HEK293 (cell line): ENCODE data around the gene RABEPK.

Experiments used
- GLIS1 ChIP-seq: fragments of 450-650 bp; formaldehyde crosslinking; IDR thresholded peaks from 2 replicates; pipeline ENCODE4 v1.5.1; 2016; ENCODE audit warnings: missing biosample characterization, missing genetic modification characterization
- MZF1 ChIP-seq: fragments of 450-650 bp; formaldehyde crosslinking; IDR thresholded peaks from 2 replicates; pipeline ENCODE4 v1.5.1; 2017; ENCODE audit warnings: missing biosample characterization, missing genetic modification characterization, borderline replicate concordance
- OVOL3 ChIP-seq: fragments of 450-650 bp; formaldehyde crosslinking; IDR thresholded peaks from 2 replicates; pipeline ENCODE4 v1.5.1; 2016; ENCODE audit warnings: missing biosample characterization, missing genetic modification characterization
- PATZ1 ChIP-seq: fragments of 450-650 bp; formaldehyde crosslinking; IDR thresholded peaks from 2 replicates; pipeline ENCODE4 v1.5.1; 2016; ENCODE audit warnings: missing biosample characterization, missing genetic modification characterization
- PBX3 ChIP-seq: sonication (generic); formaldehyde crosslinking; IDR thresholded peaks from 2 replicates; pipeline ENCODE4 v1.8.1; 2022; ENCODE audit warnings: mild to moderate bottlenecking, moderate library complexity, missing genetic modification reagents
- SCRT1 ChIP-seq: fragments of 450-650 bp; formaldehyde crosslinking; IDR thresholded peaks from 2 replicates; pipeline ENCODE4 v1.5.1; 2016; ENCODE audit warnings: missing biosample characterization, missing genetic modification characterization, borderline replicate concordance
- SP3 ChIP-seq: fragments of 450-650 bp; formaldehyde crosslinking; IDR thresholded peaks from 2 replicates; pipeline ENCODE4 v1.5.1; 2016; ENCODE audit warnings: missing biosample characterization, missing genetic modification characterization
- ZBTB11 ChIP-seq: fragments of 450-650 bp; formaldehyde crosslinking; conservative IDR thresholded peaks from 2 replicates; pipeline ENCODE4 v1.5.1; 2016; ENCODE audit warnings: low read depth, missing biosample characterization, missing genetic modification characterization
- ZBTB17 ChIP-seq: fragments of 450-650 bp; formaldehyde crosslinking; IDR thresholded peaks from 2 replicates; pipeline ENCODE4 v1.5.1; 2016; ENCODE audit warnings: missing biosample characterization, missing genetic modification characterization
- ZBTB8A ChIP-seq: fragments of 450-650 bp; formaldehyde crosslinking; IDR thresholded peaks from 2 replicates; pipeline ENCODE4 v1.5.1; 2016; ENCODE audit warnings: missing biosample characterization, missing genetic modification characterization
- ZFHX2 ChIP-seq: fragments of 450-650 bp; formaldehyde crosslinking; conservative IDR thresholded peaks from 2 replicates; pipeline ENCODE4 v1.5.1; 2016; ENCODE audit warnings: missing biosample characterization, missing genetic modification characterization
- ZNF132 ChIP-seq: fragments of 450-650 bp; formaldehyde crosslinking; IDR thresholded peaks from 2 replicates; pipeline ENCODE4 v1.5.1; 2017; ENCODE audit warnings: missing biosample characterization, missing genetic modification characterization, borderline replicate concordance
- ZNF16 ChIP-seq: fragments of 450-650 bp; formaldehyde crosslinking; IDR thresholded peaks from 2 replicates; pipeline ENCODE4 v1.5.1; 2016; ENCODE audit warnings: low read depth, missing biosample characterization, missing genetic modification characterization
- ZNF19 ChIP-seq: fragments of 450-650 bp; formaldehyde crosslinking; IDR thresholded peaks from 2 replicates; pipeline ENCODE4; 2016; ENCODE audit warnings: missing biosample characterization, missing genetic modification characterization, low read depth
- ZNF248 ChIP-seq: fragments of 450-650 bp; formaldehyde crosslinking; IDR thresholded peaks from 2 replicates; pipeline ENCODE4 v1.5.1; 2017; ENCODE audit warnings: missing biosample characterization, missing genetic modification characterization
- ZNF311 ChIP-seq: fragments of 450-650 bp; formaldehyde crosslinking; IDR thresholded peaks from 2 replicates; pipeline ENCODE4 v1.5.1; 2017; ENCODE audit warnings: missing biosample characterization, missing genetic modification characterization, borderline replicate concordance
- ZNF404 ChIP-seq: fragments of 450-650 bp; formaldehyde crosslinking; IDR thresholded peaks from 2 replicates; pipeline ENCODE4 v1.5.1; 2017; ENCODE audit warnings: missing biosample characterization, missing genetic modification characterization
- ZNF433 ChIP-seq: fragments of 450-650 bp; formaldehyde crosslinking; IDR thresholded peaks from 2 replicates; pipeline ENCODE4 v1.5.1; 2016; ENCODE audit warnings: missing biosample characterization, missing genetic modification characterization, low read depth
- ZNF449 ChIP-seq: fragments of 450-650 bp; formaldehyde crosslinking; IDR thresholded peaks from 2 replicates; pipeline ENCODE4 v1.5.1; 2017; ENCODE audit warnings: missing biosample characterization, mild to moderate bottlenecking, missing genetic modification characterization, moderate library complexity
- ZNF555 ChIP-seq: fragments of 450-650 bp; formaldehyde crosslinking; conservative IDR thresholded peaks from 2 replicates; pipeline ENCODE4 v1.5.1; 2017; ENCODE audit warnings: missing biosample characterization, mild to moderate bottlenecking, missing genetic modification characterization, inconsistent platforms
- ZNF561 ChIP-seq: fragments of 450-650 bp; IDR thresholded peaks from 2 replicates; pipeline ENCODE4 v1.5.1; 2018; ENCODE audit warnings: missing biosample characterization, missing genetic modification characterization, borderline replicate concordance
- ZNF600 ChIP-seq: fragments of 450-650 bp; formaldehyde crosslinking; IDR thresholded peaks from 2 replicates; pipeline ENCODE4 v1.5.1; 2016; ENCODE audit warnings: missing biosample characterization, missing genetic modification characterization
- ZNF624 ChIP-seq: fragments of 450-650 bp; formaldehyde crosslinking; IDR thresholded peaks from 2 replicates; pipeline ENCODE4 v1.5.1; 2017; ENCODE audit warnings: missing biosample characterization, missing genetic modification characterization
- ZNF645 ChIP-seq: fragments of 450-650 bp; formaldehyde crosslinking; IDR thresholded peaks from 2 replicates; pipeline ENCODE4; 2016; ENCODE audit warnings: missing biosample characterization, missing genetic modification characterization
- ZNF677 ChIP-seq: fragments of 450-650 bp; IDR thresholded peaks from 2 replicates; pipeline ENCODE4 v1.5.0; 2018; ENCODE audit warnings: missing biosample characterization, mild to moderate bottlenecking, missing genetic modification characterization, moderate library complexity
- ZNF76 ChIP-seq: fragments of 450-650 bp; formaldehyde crosslinking; IDR thresholded peaks from 2 replicates; pipeline ENCODE4; 2016; ENCODE audit warnings: low read depth, missing biosample characterization, missing genetic modification characterization, borderline replicate concordance
- ZNF777 ChIP-seq: fragments of 450-650 bp; formaldehyde crosslinking; IDR thresholded peaks from 2 replicates; pipeline ENCODE4 v1.5.1; 2017; ENCODE audit warnings: missing biosample characterization, missing genetic modification characterization, borderline replicate concordance
- ZSCAN18 ChIP-seq: fragments of 450-650 bp; formaldehyde crosslinking; IDR thresholded peaks from 2 replicates; pipeline ENCODE4 v1.5.1; 2016; ENCODE audit warnings: missing biosample characterization, missing genetic modification characterization
- ZXDB ChIP-seq: fragments of 450-650 bp; formaldehyde crosslinking; IDR thresholded peaks from 2 replicates; pipeline ENCODE4 v1.5.1; 2016; ENCODE audit warnings: missing biosample characterization, missing genetic modification characterization

The RABEPK gene

GRCh38 chr9:125200216-125201047 is at the start of gene RABEPK (continued):
- peak; percentile 84; the same call in 1 of the 2 replicates for TF ChIP-seq ZNF449 (tag by site-specific recombination)
- peak; percentile 60; the same call in 1 of the 2 replicates for TF ChIP-seq GLIS1 (tag by site-specific recombination)
- TF ChIP-seq ZNF248, result no peak
- no peak for TF ChIP-seq ZNF624 (tag by site-specific recombination)
- no peak for TF ChIP-seq ZSCAN18
- TF ChIP-seq ZNF16 (tag by site-specific recombination), result no peak
- peak; percentile 77 for TF ChIP-seq ZBTB8A (tag by site-specific recombination)
- no peak for TF ChIP-seq OVOL3 (tag by site-specific recombination)
- no peak for TF ChIP-seq ZNF311 (tag by site-specific recombination)
- TF ChIP-seq MZF1, result no peak
- TF ChIP-seq ZFHX2, result 0 out of 2 replicates have a peak, but pooled peaks have one; percentile 62
- TF ChIP-seq ZNF19 (tag by site-specific recombination), result no peak
- peak; percentile 64; the same call in 1 of the 2 replicates for TF ChIP-seq PATZ1
- 0 out of 2 replicates have a peak, but pooled peaks have one; percentile 18 for TF ChIP-seq ZNF76 (tag by site-specific recombination)
- TF ChIP-seq ZXDB, result peak; percentile 44
- TF ChIP-seq PBX3, result no peak
- no peak for TF ChIP-seq ZNF645
- no peak for TF ChIP-seq ZNF600
- no peak for TF ChIP-seq SCRT1
- no peak for TF ChIP-seq ZNF132 (tag by site-specific recombination)
- TF ChIP-seq ZNF404, result no peak
- TF ChIP-seq ZBTB17 (tag by site-specific recombination), result peak; percentile 60
- TF ChIP-seq ZNF433 (tag by site-specific recombination), result no peak
- peak; percentile 94 for TF ChIP-seq ZBTB11 (tag by site-specific recombination)
- TF ChIP-seq ZNF555 (tag by site-specific recombination), result no peak
- TF ChIP-seq ZNF561 (tag by site-specific recombination), result 0 out of 2 replicates have a peak, but pooled peaks have one; percentile 16
- no peak for TF ChIP-seq ZNF677 (tag by site-specific recombination)
- peak; percentile 90 for TF ChIP-seq SP3 (tag by site-specific recombination)
- no peak for TF ChIP-seq ZNF777 (tag by site-specific recombination)
